SK-N-SH (cell line): ENCODE data around the gene ZNF491. TPM values are rescaled to one million over a fixed set of nuclear protein-coding genes. Genes with fewer than 3 reads are reported as not detected.

Source experiments
- CTCF ChIA-PET: fragments of 300-600, 350-600 bp; formaldehyde crosslinking; extraction: SDS; loops from one replicate; lab custom pipeline; 2021; lab: Yijun Ruan, JAX
- POLR2A ChIA-PET: fragments of 350-600 bp; sonication (Branson Sonifier 250); formaldehyde crosslinking; extraction: SDS; loops from one replicate; lab custom pipeline; 2020; ENCODE audit warnings: antibody characterized with exemption, inconsistent platforms; lab: Yijun Ruan, JAX
- DNase-seq: peaks from one replicate; pipeline ENCODE4 v3.0.0; 2012
- H2AFZ ChIP-seq: fragments of 200-600 bp; sonication (generic); 2 replicates; pipeline ENCODE4 v1.8.1; 2016; ENCODE audit warnings: antibody characterized with exemption, mild to moderate bottlenecking, low read depth
- H3F3A ChIP-seq: fragments of 200-600 bp; sonication (generic); replicated peaks from 2 replicates; pipeline ENCODE3; 2016; ENCODE audit warnings: antibody characterized with exemption, mild to moderate bottlenecking; ENCODE audit not compliant: insufficient read depth
- H3K27ac ChIP-seq, 2 experiments: fragments of 200-500 bp in 1 of 2; fragments of 200-600 bp in 1 of 2; sonication (Bioruptor generic) in 1 of 2; sonication (generic), shearing (Covaris generic) in 1 of 2; 2 replicates each; pipeline versions ENCODE4 v1.5.1 to v1.6.1; 2014 to 2016; ENCODE audit warnings: low read depth in 2 of 2, inconsistent platforms in 1 of 2, low read length in 1 of 2, mild to moderate bottlenecking in 1 of 2, mixed read lengths in 1 of 2
- H3K27me3 ChIP-seq: fragments of 200-600 bp; sonication (generic), shearing (Covaris generic); 2 replicates; pipeline ENCODE4 v1.6.1; 2016; ENCODE audit warnings: mixed run types; ENCODE audit not compliant: insufficient read depth
- H3K36me3 ChIP-seq, 2 experiments: fragments of 200-500 bp in 1 of 2; fragments of 200-600 bp in 1 of 2; sonication (Bioruptor generic) in 1 of 2; sonication (generic) in 1 of 2; replicated peaks in 1 of 2; 2 replicates each; pipeline versions ENCODE3 to v1.5.1; 2014 to 2016; ENCODE audit warnings: low read length in 1 of 2, mild to moderate bottlenecking in 1 of 2; ENCODE audit not compliant: insufficient read depth in 2 of 2, control insufficient read depth in 1 of 2
- H3K4me1 ChIP-seq, 2 experiments: fragments of 200-500 bp in 1 of 2; fragments of 200-600 bp in 1 of 2; sonication (Bioruptor generic) in 1 of 2; sonication (generic), shearing (Covaris generic) in 1 of 2; 2 replicates each; pipeline versions ENCODE4 v1.5.1 to v1.6.1; 2014 to 2016; ENCODE audit warnings: low read depth in 1 of 2, low read length in 1 of 2, mixed run types in 1 of 2; ENCODE audit not compliant: insufficient read depth in 2 of 2, control insufficient read depth in 1 of 2
- H3K4me2 ChIP-seq: fragments of 200-600 bp; sonication (generic), shearing (Covaris generic); 2 replicates; pipeline ENCODE4 v1.6.1; 2017; ENCODE audit warnings: mixed run types
- H3K4me3 ChIP-seq, 2 experiments: fragments of 200-500 bp in 1 of 2; fragments of 200-600 bp in 1 of 2; sonication (Bioruptor generic) in 1 of 2; sonication (generic), shearing (Covaris generic) in 1 of 2; 2 replicates each; pipeline versions ENCODE4 v1.5.1 to v1.8.1; 2014 to 2016; ENCODE audit warnings: low read depth in 2 of 2, inconsistent platforms in 1 of 2, low read length in 1 of 2, mild to moderate bottlenecking in 1 of 2, mixed read lengths in 1 of 2, moderate library complexity in 1 of 2
- H3K79me2 ChIP-seq: fragments of 200-600 bp; sonication (generic); 2 replicates; pipeline ENCODE4 v1.8.1; 2017; ENCODE audit warnings: mild to moderate bottlenecking; ENCODE audit not compliant: insufficient read depth
- H3K9ac ChIP-seq: fragments of 200-600 bp; sonication (generic); 2 replicates; pipeline ENCODE4 v1.6.1; 2017; ENCODE audit warnings: mixed run types
- H3K9me2 ChIP-seq: fragments of 200-600 bp; sonication (generic); 2 replicates; pipeline ENCODE4 v1.6.1; 2017; ENCODE audit warnings: mixed run types
- H3K9me3 ChIP-seq: fragments of 200-600 bp; sonication (generic); 2 replicates; pipeline ENCODE4 v1.6.1; 2017; ENCODE audit warnings: mixed run types, mild to moderate bottlenecking, moderate library complexity
- H4K20me1 ChIP-seq: fragments of 200-600 bp; sonication (generic); 2 replicates; pipeline ENCODE4 v1.6.1; 2017; ENCODE audit warnings: mild to moderate bottlenecking, mixed run types; ENCODE audit not compliant: insufficient read depth
- EZH2phosphoT487 ChIP-seq: fragments of 200-600 bp; sonication (generic); IDR thresholded peaks from 2 replicates; pipeline ENCODE4 v1.6.1; 2017; ENCODE audit warnings: low read depth, mixed run types, mild to moderate bottlenecking, antibody characterized with exemption, moderate library complexity, borderline replicate concordance
- FOSL2 ChIP-seq: IDR thresholded peaks from 2 replicates; pipeline ENCODE4 v1.4.0; 2012; ENCODE audit warnings: low read depth, mild to moderate bottlenecking, moderate library complexity, borderline replicate concordance
- GABPA ChIP-seq: IDR thresholded peaks from 2 replicates; pipeline ENCODE4 v1.4.0; 2012; ENCODE audit warnings: low read depth, mild to moderate bottlenecking
- GATA2 ChIP-seq: sonication (generic); formaldehyde crosslinking; IDR thresholded peaks from 2 replicates; pipeline ENCODE4 v1.5.0; 2020; ENCODE audit warnings: mild to moderate bottlenecking, missing genetic modification reagents
- NFIC ChIP-seq: IDR thresholded peaks from 2 replicates; pipeline ENCODE4 v1.4.0; 2012; ENCODE audit warnings: borderline replicate concordance
- POLR2AphosphoS5 ChIP-seq: IDR thresholded peaks from 2 replicates; pipeline ENCODE4 v1.6.1; 2012; ENCODE audit warnings: low read depth, low read length
- RFX5 ChIP-seq: IDR thresholded peaks from 2 replicates; pipeline ENCODE4 v1.6.1; 2012; ENCODE audit warnings: mild to moderate bottlenecking, improper control_type of control experiment, low read length
- TAF1 ChIP-seq: IDR thresholded peaks from 2 replicates; pipeline ENCODE4 v1.6.1; 2012; ENCODE audit warnings: low read depth, mild to moderate bottlenecking, low read length, moderate library complexity, borderline replicate concordance
- TEAD4 ChIP-seq: IDR thresholded peaks from 2 replicates; pipeline ENCODE4 v1.4.0; 2012; ENCODE audit warnings: mild to moderate bottlenecking, borderline replicate concordance; ENCODE audit not compliant: insufficient read depth
- WGBS: methylation state at CpG from one replicate; pipeline ENCODE4 v1.1.6; 2017; ENCODE audit warnings: low lambda C conversion rate; 5-methylcytosine and 5-hydroxymethylcytosine counted together
- polyA plus RNA-seq, 3 experiments: library from polyadenylated mRNA; depleted of rRNA; stranded (reverse); fragments of >200 nt; gene quantifications; 2 replicates each; pipeline ENCODE4 v1.2.3, GENCODE V29; 2012
- TF ChIP-seq, protein P1 (sequence below): fragments of 150-350 bp; IDR thresholded peaks from 2 replicates; pipeline ENCODE4 v1.6.1; 2017; ENCODE audit warnings: antibody characterized with exemption, low read length, low read depth, borderline replicate concordance
- TF ChIP-seq, protein P2 (sequence below): IDR thresholded peaks from 2 replicates; pipeline ENCODE4 v1.4.0; 2012; ENCODE audit warnings: low read depth, borderline replicate concordance

ZNF491 gene
- polyA plus RNA-seq, 1 of the 3 experiments (the other 2 are of a cell fraction) = 0.77 TPM

DNA sequence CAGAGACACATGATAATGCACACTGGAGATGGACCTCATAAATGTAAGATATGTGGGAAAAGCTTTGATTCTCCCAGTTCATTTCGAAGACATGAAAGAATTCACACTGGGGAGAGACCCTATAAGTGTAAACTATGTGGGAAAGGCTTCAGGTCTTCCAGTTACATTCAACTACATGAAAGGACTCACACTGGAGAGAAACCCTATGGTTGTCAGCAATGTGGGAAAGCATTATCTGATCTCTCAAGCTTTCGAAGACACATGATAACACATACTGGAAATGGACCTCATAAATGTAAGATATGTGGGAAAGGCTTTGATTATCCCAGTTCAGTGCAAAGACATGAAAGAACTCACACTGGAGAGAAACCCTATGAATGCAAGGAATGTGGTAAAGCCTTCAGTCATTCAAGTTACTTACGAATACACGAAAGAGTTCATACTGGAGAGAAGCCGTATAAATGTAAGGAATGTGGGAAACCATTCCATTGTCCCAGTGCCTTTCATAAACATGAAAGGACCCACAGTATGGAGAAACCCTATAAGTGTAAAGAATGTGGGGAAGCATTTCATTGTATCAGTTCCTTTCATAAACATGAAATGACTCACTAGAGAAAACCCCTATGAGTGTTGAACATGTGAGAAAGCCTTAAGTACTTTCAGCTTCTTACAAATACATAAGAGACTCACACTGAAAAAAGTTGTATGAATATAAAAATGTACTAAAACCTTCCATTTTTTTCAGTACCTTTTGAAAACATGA lies 16.8 kb upstream of the ZNF491 start:
- Histone ChIP-seq H3K4me2 (no peak overlapping the region), H3K27me3 (no peaks in the 10 kb centered on the region), H3K36me3 (peaks cover 41 to 73% of the 10 kb centered on the region in 2 experiments), H3F3A (peaks cover 3% of the 10 kb centered on the region), H3K9me2 (no peaks in the 10 kb centered on the region), H3K9ac (no peak overlapping the region), H4K20me1 (no peaks in the 10 kb centered on the region), H3K4me1 (no peaks in the 10 kb centered on the region), H3K27ac (no peak overlapping the region), H3K79me2 (no peaks in the 10 kb centered on the region; the same call in 1 of the 2 replicates), H3K9me3 (peaks cover 49% of the 10 kb centered on the region), H3K4me3 (no peak overlapping the region; a peak in 1 of 4 replicates), H2AFZ (no peak overlapping the region)
- TF ChIP-seq GABPA = no peak
- no peak for TF ChIP-seq FOSL2
- no peak for TF ChIP-seq RFX5
- no peak for TF ChIP-seq TAF1
- TF ChIP-seq, protein P1, sequence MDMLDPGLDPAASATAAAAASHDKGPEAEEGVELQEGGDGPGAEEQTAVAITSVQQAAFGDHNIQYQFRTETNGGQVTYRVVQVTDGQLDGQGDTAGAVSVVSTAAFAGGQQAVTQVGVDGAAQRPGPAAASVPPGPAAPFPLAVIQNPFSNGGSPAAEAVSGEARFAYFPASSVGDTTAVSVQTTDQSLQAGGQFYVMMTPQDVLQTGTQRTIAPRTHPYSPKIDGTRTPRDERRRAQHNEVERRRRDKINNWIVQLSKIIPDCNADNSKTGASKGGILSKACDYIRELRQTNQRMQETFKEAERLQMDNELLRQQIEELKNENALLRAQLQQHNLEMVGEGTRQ = no peak
- no peak for TF ChIP-seq POLR2AphosphoS5
- no peak for TF ChIP-seq EZH2phosphoT487
- TF ChIP-seq GATA2 (CRISPR knock-in tag) = no peak
- no peak for TF ChIP-seq NFIC
- TF ChIP-seq TEAD4 = no peak
- DNase-seq = no peak
- ChIA-PET POLR2A (no interaction called here), CTCF (interaction anchor here (0.8 to 1.4 kb wide), 2 partner anchors 16 to 359 kb away, joined by 3 to 4 read pairs; partner anchors contain the start of genes ZNF20 and ZNF491)
- WGBS = 83% methylated on average over 5 of the region's 5 CpGs

DNA sequence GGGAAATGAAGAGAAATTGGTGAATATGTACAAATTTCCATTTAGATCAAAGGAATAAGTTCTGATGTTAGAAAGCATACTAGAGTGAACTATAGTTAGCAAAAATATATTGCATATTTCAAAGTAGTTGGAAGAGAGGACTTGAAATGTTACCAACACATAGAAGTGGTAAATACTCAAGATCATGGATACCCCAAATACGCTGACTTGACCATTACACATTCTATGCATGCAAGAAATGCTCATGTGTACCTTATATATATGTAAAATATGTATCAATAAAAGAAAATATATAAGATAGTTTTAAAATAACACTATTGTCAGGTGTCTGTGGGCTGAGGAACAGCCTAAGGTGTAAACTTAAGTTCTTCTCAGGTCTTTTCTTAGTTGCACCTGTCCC lies 14.6 kb upstream of the ZNF491 start:
- Histone ChIP-seq H3K4me1 (no peaks in the 10 kb centered on the region), H3K27me3 (no peaks in the 10 kb centered on the region), H3K9me3 (peaks cover 51% of the 10 kb centered on the region), H3K27ac (no peak overlapping the region), H3K9me2 (no peaks in the 10 kb centered on the region), H3K4me3 (no peak overlapping the region), H3K9ac (no peak overlapping the region), H4K20me1 (no peaks in the 10 kb centered on the region), H3K4me2 (no peak overlapping the region), H3K36me3 (peaks cover 28 to 53% of the 10 kb centered on the region in 2 experiments), H3F3A (peaks cover 3% of the 10 kb centered on the region), H2AFZ (no peak overlapping the region), H3K79me2 (no peaks in the 10 kb centered on the region)
- CTCF ChIA-PET = no interaction called here
- 87% methylated on average over 1 of the region's 1 CpG for WGBS
- POLR2A ChIA-PET = no interaction called here
- no peak for DNase-seq
- TF ChIP-seq NFIC (no peak), GABPA (no peak)
- TF ChIP-seq, protein P2, sequence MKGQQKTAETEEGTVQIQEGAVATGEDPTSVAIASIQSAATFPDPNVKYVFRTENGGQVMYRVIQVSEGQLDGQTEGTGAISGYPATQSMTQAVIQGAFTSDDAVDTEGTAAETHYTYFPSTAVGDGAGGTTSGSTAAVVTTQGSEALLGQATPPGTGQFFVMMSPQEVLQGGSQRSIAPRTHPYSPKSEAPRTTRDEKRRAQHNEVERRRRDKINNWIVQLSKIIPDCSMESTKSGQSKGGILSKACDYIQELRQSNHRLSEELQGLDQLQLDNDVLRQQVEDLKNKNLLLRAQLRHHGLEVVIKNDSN = no peak
